ENCODE data around the gene DLGAP4. TPM values are rescaled to one million over a fixed set of nuclear protein-coding genes. Genes with fewer than 3 reads are reported as not detected.
A peak's percentile ranks its signal among the peaks of the same experiment; 100 is the strongest.

DLGAP4 gene
- total and polyA plus RNA-seq, 2 of the 13 experiments (the other 11 are each of a cell fraction or from before 2014, with no cell fraction given) = 15.2 to 26.7 TPM

DNA sequence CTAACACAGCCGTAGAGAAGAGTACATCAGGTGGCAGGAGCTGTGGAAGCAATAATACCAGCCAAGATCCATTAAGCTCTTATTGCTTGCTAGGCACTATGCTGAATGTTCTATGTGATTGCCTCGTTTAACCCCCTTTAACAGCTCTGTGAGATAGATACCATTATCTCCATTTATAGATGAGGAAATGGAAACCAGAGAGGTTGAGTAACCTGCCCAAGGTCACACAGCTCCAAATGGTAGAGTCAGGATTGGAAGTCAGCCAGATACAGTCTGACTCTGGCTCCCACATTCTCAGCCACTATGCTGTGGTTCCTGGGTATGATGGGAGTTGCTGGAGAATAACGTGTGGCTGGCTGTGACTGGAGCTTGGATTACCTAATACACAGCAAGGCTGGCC lies 92.4 kb downstream of the DLGAP4 start:
- Histone ChIP-seq H4K20me1 (ENCODE audit: insufficient read depth, low read length) (no peaks in the 10 kb centered on the region), H3K4me1 (ENCODE audit: insufficient read depth, low read length) (peaks cover 11% of the 10 kb centered on the region), H2AFZ (ENCODE audit: low read length) (no peak overlapping the region), H3K9ac (ENCODE audit: insufficient read depth, low read depth, low read length) (no peak overlapping the region), H3K36me3 (replicated peaks in 1 of 2; ENCODE audit: control insufficient read depth in 1 of 2, insufficient read depth in 2 of 2, low read length in 2 of 2) (no peaks in the 10 kb centered on the region), H3K79me2 (ENCODE audit: insufficient read depth, low read length) (no peaks in the 10 kb centered on the region), H3K9me3 (ENCODE audit: low read length) (no peaks in the 10 kb centered on the region), H3K27ac (ENCODE audit: extremely low read length, insufficient read depth, low read length) (no peak overlapping the region), H3K27me3 (ENCODE audit: control insufficient read depth in 1 of 2, insufficient read depth in 2 of 2, low read length in 2 of 2) (peaks cover 0 to 28% of the 10 kb centered on the region in 2 experiments; a peak in 3 of 5 replicates), H3K4me2 (ENCODE audit: low read depth, low read length) (no peak overlapping the region), H3K4me3 (replicated peaks in 1 of 3; ENCODE audit: insufficient read depth in 1 of 3, low read depth in 2 of 3, low read length in 3 of 3) (no peak overlapping the region)
- DNase-seq (ENCODE audit: low spot score) = no peak
- ATAC-seq = no peak
- CTCF ChIA-PET (ENCODE audit: low intra/inter-chr PET ratio, low total read pairs) = no interaction called here
- peak; percentile 59; the same call in 1 of the 2 replicates for TF ChIP-seq ZMYM3 (CRISPR knock-in tag; IDR thresholded peaks at IDR 0.05)
- TF ChIP-seq ZNF543 (CRISPR knock-in tag; IDR thresholded peaks at IDR 0.05) = no peak
- no peak for TF ChIP-seq HNRNPUL1 (IDR thresholded peaks at IDR 0.05; ENCODE audit: low read depth, low read length)
- peak; percentile 96 for TF ChIP-seq ZNF768 (CRISPR knock-in tag; IDR thresholded peaks at IDR 0.05)
- peak; percentile 39 for TF ChIP-seq ZFP36 (IDR thresholded peaks at IDR 0.05; ENCODE audit: borderline replicate concordance, low read depth, low read length, partially characterized antibody)
- TF ChIP-seq, protein P1, sequence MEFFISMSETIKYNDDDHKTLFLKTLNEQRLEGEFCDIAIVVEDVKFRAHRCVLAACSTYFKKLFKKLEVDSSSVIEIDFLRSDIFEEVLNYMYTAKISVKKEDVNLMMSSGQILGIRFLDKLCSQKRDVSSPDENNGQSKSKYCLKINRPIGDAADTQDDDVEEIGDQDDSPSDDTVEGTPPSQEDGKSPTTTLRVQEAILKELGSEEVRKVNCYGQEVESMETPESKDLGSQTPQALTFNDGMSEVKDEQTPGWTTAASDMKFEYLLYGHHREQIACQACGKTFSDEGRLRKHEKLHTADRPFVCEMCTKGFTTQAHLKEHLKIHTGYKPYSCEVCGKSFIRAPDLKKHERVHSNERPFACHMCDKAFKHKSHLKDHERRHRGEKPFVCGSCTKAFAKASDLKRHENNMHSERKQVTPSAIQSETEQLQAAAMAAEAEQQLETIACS (CRISPR knock-in tag; IDR thresholded peaks at IDR 0.05) = no peak
- no peak for FAIRE-seq
- intact Hi-C loops (cut with micrococcal nuclease; ENCODE audit: unreplicated experiment) = loop anchor here (10.0 kb wide), 1 partner anchor 124 kb away; no protein-coding TSS in a partner anchor
- BruUV-seq (replicated peaks) = no TSS peak
- 24% methylated on average over 3 of the region's 3 CpGs for WGBS (ENCODE audit: low lambda C conversion rate)
- in situ Hi-C loops (cut with HindIII; ENCODE audit: extremely low pct_ligation_motif_present, low pct_unique_long_range_greater_than_20kb) = no loop called here
- POLR2A ChIA-PET = no interaction called here

Measured in HepG2 (cell line).